HFFc6 (cell line): ENCODE data around the gene CSNK2B. TPM values are rescaled to one million over a fixed set of nuclear protein-coding genes. Genes with fewer than 3 reads are reported as not detected.

Experiments used
- DNase-seq: peaks from one replicate; pipeline ENCODE4 v3.0.0-alpha.2; 2018
- H3K27ac Mint-ChIP-seq: 2 replicates; pipeline ENCODE4 v1.8.0; 2020; ENCODE audit warnings: mild to moderate bottlenecking, mixed read lengths
- H3K27me3 Mint-ChIP-seq: 2 replicates; pipeline ENCODE4 v1.8.0; 2021; ENCODE audit warnings: mild to moderate bottlenecking, moderate library complexity, mixed read lengths; ENCODE audit not compliant: insufficient read depth
- H3K36me3 Mint-ChIP-seq: 2 replicates; pipeline ENCODE4 v1.8.0; 2021; ENCODE audit warnings: low read depth, mixed read lengths
- H3K4me1 Mint-ChIP-seq: 2 replicates; pipeline ENCODE4 v1.8.0; 2020; ENCODE audit warnings: low read depth, mixed read lengths
- H3K4me3 Mint-ChIP-seq: 2 replicates; pipeline ENCODE4 v1.8.0; 2020; ENCODE audit warnings: mild to moderate bottlenecking, moderate library complexity, mixed read lengths
- H3K9me3 Mint-ChIP-seq: 2 replicates; pipeline ENCODE4 v1.8.0; 2020; ENCODE audit warnings: mild to moderate bottlenecking, mixed read lengths
- total RNA-seq, 6 experiments: library from RNA; stranded (reverse); fragmentation: NEBNext Ultra II Directional; extraction: Animal tissue kit (Norgen Biotek cat#: 25700); gene quantifications; 2 replicates in 1 of 6; 3 replicates in 5 of 6; pipeline ENCODE4 v1.2.3, GENCODE V29; 2021
- TF ChIP-seq, protein P1 (sequence below): fragments of 200-600 bp; sonication (generic); IDR thresholded peaks from 2 replicates; pipeline ENCODE4 v1.5.0; 2021; ENCODE audit warnings: antibody characterized with exemption, mild to moderate bottlenecking

The CSNK2B gene
- total RNA-seq, 6 experiments from 2014 or later = 200 to 255 (median 225) TPM

GRCh38 chr6:31663126-31663960, 2.5 kb upstream of the CSNK2B start:
- Mint-ChIP-seq H3K4me1 (peaks cover 70% of the 10 kb centered on the region), H3K9me3 (no peaks in the 10 kb centered on the region), H3K27ac (peak overlapping the region; percentile 98), H3K36me3 (peaks cover 41% of the 10 kb centered on the region), H3K4me3 (peak overlapping the region; percentile 95), H3K27me3 (peaks cover 4% of the 10 kb centered on the region)
- DNase-seq = no peak
- TF ChIP-seq, protein P1, sequence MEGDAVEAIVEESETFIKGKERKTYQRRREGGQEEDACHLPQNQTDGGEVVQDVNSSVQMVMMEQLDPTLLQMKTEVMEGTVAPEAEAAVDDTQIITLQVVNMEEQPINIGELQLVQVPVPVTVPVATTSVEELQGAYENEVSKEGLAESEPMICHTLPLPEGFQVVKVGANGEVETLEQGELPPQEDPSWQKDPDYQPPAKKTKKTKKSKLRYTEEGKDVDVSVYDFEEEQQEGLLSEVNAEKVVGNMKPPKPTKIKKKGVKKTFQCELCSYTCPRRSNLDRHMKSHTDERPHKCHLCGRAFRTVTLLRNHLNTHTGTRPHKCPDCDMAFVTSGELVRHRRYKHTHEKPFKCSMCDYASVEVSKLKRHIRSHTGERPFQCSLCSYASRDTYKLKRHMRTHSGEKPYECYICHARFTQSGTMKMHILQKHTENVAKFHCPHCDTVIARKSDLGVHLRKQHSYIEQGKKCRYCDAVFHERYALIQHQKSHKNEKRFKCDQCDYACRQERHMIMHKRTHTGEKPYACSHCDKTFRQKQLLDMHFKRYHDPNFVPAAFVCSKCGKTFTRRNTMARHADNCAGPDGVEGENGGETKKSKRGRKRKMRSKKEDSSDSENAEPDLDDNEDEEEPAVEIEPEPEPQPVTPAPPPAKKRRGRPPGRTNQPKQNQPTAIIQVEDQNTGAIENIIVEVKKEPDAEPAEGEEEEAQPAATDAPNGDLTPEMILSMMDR = no peak

DNA sequence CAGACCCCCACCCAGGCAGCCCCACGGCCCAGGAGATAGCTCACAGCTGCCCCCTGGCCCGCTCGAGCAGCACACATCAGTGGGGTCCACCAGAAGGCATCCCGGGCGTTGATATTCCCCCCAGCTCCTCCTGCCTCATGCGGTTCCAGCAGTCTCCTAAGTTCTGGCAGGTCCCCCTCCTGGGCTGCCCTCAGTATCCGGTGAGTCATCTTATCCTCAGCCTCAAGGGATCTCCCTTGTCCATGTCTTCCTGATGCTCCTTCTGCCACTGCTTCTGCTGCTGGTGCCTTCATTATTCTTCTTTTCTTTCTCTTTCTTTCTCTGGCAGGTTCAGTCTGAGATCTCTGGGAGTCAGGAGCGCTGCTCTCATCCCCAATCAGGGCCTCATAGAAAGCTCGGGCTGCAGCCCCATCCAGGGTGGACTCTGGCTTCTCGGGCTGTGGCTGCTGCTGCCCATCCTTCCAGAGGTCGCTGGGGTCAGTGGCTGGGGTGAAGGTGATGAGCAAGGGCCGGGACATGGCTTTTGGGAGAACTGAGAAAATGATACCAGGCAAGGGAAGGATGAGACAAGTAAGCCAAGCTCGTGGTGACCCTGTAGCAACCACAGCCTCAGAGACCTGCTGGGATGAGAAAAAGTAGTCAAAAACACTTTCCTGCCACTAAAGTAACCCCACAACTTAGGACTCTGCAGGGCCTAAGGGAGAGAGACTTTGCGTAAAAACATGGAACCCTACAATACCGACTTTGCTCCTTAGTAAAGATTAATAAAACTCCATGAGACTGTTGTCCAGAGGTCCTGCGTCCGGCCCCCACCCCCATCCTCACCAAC, 1.7 kb upstream of the CSNK2B start:
- peaks cover 4% of the 10 kb centered on the region for H3K27me3 Mint-ChIP-seq
- H3K4me1 Mint-ChIP-seq = peaks cover 69% of the 10 kb centered on the region
- peak overlapping the region; percentile 95 for H3K4me3 Mint-ChIP-seq
- TF ChIP-seq, protein P1 = peak; percentile 30; the same call in 1 of the 2 replicates
- H3K36me3 Mint-ChIP-seq = peaks cover 41% of the 10 kb centered on the region
- H3K9me3 Mint-ChIP-seq = no peaks in the 10 kb centered on the region
- H3K27ac Mint-ChIP-seq = peak overlapping the region; percentile 98
- peak; percentile 76 for DNase-seq

- peaks cover 40% of the 10 kb centered on the region for H3K36me3 Mint-ChIP-seq
- peak within 1 kb of the TSS; percentile 95 for H3K4me3 Mint-ChIP-seq
- no peaks in the 10 kb centered on the region for H3K9me3 Mint-ChIP-seq
- TF ChIP-seq, protein P1 = peak; percentile 10; the same call in 1 of the 2 replicates
- H3K27ac Mint-ChIP-seq = peak within 1 kb of the TSS; percentile 98
- DNase-seq = peak; percentile 95
- H3K27me3 Mint-ChIP-seq = peaks cover 4% of the 10 kb centered on the region
- H3K4me1 Mint-ChIP-seq = peaks cover 67% of the 10 kb centered on the region
Observed at GRCh38 chr6:31664790-31665500, 935 bp upstream of the CSNK2B start, which contains the start of gene GPANK1. Gene GPANK1 (minus strand): TSS chr6:31664997. CDS start chr6:31664478, 519 bp downstream.

DNA sequence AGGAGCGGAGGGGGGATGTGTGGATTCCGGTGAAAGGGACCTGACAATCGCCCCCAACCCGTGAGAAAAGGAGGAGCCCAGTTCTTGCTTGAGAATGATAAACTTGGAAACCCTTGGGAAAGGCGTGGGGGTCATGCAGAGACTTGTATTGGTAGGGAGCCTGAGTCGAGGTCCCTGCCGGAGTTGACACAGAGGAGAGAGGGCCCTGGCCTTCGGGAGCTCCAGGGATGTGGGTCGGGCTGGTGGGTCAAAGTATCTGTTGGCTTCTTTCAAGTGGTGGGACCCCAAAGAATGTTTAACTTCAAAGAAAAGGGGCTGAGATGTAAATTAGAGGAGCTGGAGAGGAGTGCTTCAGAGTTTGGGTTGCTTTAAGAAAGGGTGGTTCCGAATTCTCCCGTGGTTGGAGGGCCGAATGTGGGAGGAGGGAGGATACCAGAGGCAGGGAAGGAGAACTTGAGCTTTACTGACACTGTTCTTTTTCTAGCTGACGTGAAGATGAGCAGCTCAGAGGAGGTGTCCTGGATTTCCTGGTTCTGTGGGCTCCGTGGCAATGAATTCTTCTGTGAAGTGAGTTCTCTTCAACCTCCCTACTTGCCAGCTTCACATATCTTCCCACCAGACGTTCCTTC, 571 bp downstream of the CSNK2B start:
- Mint-ChIP-seq H3K27ac (peak overlapping the region; percentile 98), H3K36me3 (peaks cover 52% of the 10 kb centered on the region), H3K27me3 (peaks cover 4% of the 10 kb centered on the region), H3K9me3 (no peaks in the 10 kb centered on the region), H3K4me1 (peaks cover 63% of the 10 kb centered on the region), H3K4me3 (peak overlapping the region; percentile 95)
- TF ChIP-seq, protein P1 = no peak
- DNase-seq = no peak

GRCh38 chr6:31669676-31670075, 3.8 kb downstream of the CSNK2B start, which contains the start of gene LY6G5B:
Gene LY6G5B (plus strand): TSS chr6:31669976. CDS start chr6:31670951, 975 bp downstream.
- DNase-seq = no peak
- Mint-ChIP-seq H3K27me3 (peaks cover 8% of the 10 kb centered on the region), H3K4me1 (peaks cover 40% of the 10 kb centered on the region), H3K9me3 (no peaks in the 10 kb centered on the region), H3K4me3 (no peak within 1 kb of the TSS), H3K27ac (peak within 1 kb of the TSS; percentile 31), H3K36me3 (peaks cover 57% of the 10 kb centered on the region)
- TF ChIP-seq, protein P1 = no peak
